Testis (tissue), 3 donors: ENCODE data around the gene OLFML2B. TPM values are rescaled to one million over a fixed set of nuclear protein-coding genes. Genes with fewer than 3 reads are reported as not detected.
A peak's percentile ranks its signal among the peaks of the same experiment; 100 is the strongest.

Experiments used
- DNase-seq: peaks from one replicate; pipeline ENCODE4 v3.0.0-alpha.2; 2019
- H3K27ac ChIP-seq, 2 donors: fragments of 200-600 bp; sonication (generic); one replicate each; pipeline ENCODE4 v1.5.1; 2019
- H3K27me3 ChIP-seq: fragments of 200-600 bp; sonication (generic); one replicate; pipeline ENCODE4 v1.5.1; 2019
- H3K36me3 ChIP-seq: fragments of 200-600 bp; sonication (generic); one replicate; pipeline ENCODE4 v1.5.1; 2017; ENCODE audit warnings: low read depth; ENCODE audit errors: missing control alignments
- H3K4me1 ChIP-seq: fragments of 200-600 bp; sonication (generic); one replicate; pipeline ENCODE4 v1.5.1; 2019
- H3K4me3 ChIP-seq, 2 donors: fragments of 200-600 bp; sonication (generic); one replicate each; pipeline ENCODE4 v1.5.1; 2017 to 2019
- H3K9me3 ChIP-seq: fragments of 200-600 bp; sonication (generic); one replicate; pipeline ENCODE4 v1.5.1; 2017
- CTCF ChIP-seq, 3 experiments: fragments of 450-650 bp in 2 of 3; fragments of 200-600 bp in 1 of 3; sonication (generic) in 1 of 3; IDR thresholded peaks; one replicate each; pipeline ENCODE4 v1.5.1; 2016 to 2019; ENCODE audit warnings: antibody characterized with exemption in 3 of 3, mild to moderate bottlenecking in 2 of 3, moderate library complexity in 1 of 3
- POLR2A ChIP-seq: fragments of 450-650 bp; IDR thresholded peaks from one replicate; pipeline ENCODE4 v1.6.1; 2017; ENCODE audit warnings: antibody characterized with exemption, mild to moderate bottlenecking, moderate library complexity
- WGBS, 2 donors: methylation state at CpG; one replicate each; pipeline ENCODE4 v1.1.5; 2018; 5-methylcytosine and 5-hydroxymethylcytosine counted together
- intact Hi-C: fragments of 100-400 bp; cut with DNase I; formaldehyde crosslinking; loops from one replicate; pipeline ENCODE4 v1.15.1; 2023; ENCODE audit warnings: low total_unique reads
- polyA plus RNA-seq: library from polyadenylated mRNA; stranded (reverse); fragments of 350-450 nt; fragmentation: Illumina TruSeq; extraction: RNeasy Lipid Tissue Mini Kit (QIAGEN cat#74804); gene quantifications from one replicate; pipeline ENCODE4 v1.2.3, GENCODE V29; 2014; ENCODE audit warnings: low read depth, low replicate concordance; ENCODE audit not compliant: insufficient read depth
- total RNA-seq, 2 donors: library from RNA; depleted of rRNA; stranded (reverse); fragments of >200 nt; gene quantifications; one replicate each; pipeline ENCODE4 v1.2.3, GENCODE V29; 2016

The OLFML2B gene
- total and polyA plus RNA-seq, 3 donors from 2014 or later: 31.3 to 57.9 (median 40.4) TPM

- intact Hi-C loops: no loop called here
Observed at GRCh38 chr1:162062542-162063015, 38.9 kb upstream of the OLFML2B start.

GRCh38 chr1:162060314-162060713, 36.6 kb upstream of the OLFML2B start:
- H3K4me3 ChIP-seq: no peak overlapping the region
- TF ChIP-seq POLR2A (no peak), CTCF (IDR thresholded peaks at IDR 0.05) (no peak)
- no peak overlapping the region for H3K27ac ChIP-seq
- H3K4me1 ChIP-seq: no peaks in the 10 kb centered on the region
- H3K36me3 ChIP-seq: no peaks in the 10 kb centered on the region
- no peak for DNase-seq
- H3K27me3 ChIP-seq: no peaks in the 10 kb centered on the region
- intact Hi-C loops: no loop called here
- 96 to 97% methylated on average over 1 of the region's 1 CpG for WGBS, 2 donors
- no peaks in the 10 kb centered on the region for H3K9me3 ChIP-seq

More at GRCh38 chr1:162062542-162063015, 38.9 kb upstream of the OLFML2B start:
- no peak for DNase-seq
- TF ChIP-seq CTCF (IDR thresholded peaks at IDR 0.05): no peak
- no peak for TF ChIP-seq POLR2A
- no peaks in the 10 kb centered on the region for H3K4me1 ChIP-seq
- no peaks in the 10 kb centered on the region for H3K27me3 ChIP-seq
- H3K4me3 ChIP-seq: no peak overlapping the region
- no peaks in the 10 kb centered on the region for H3K36me3 ChIP-seq
- H3K9me3 ChIP-seq: no peaks in the 10 kb centered on the region
- H3K27ac ChIP-seq: no peak overlapping the region
- 41 to 43% methylated on average over 4 of the region's 4 CpGs for WGBS, 2 donors

GRCh38 chr1:162059721-162060120, 36.1 kb upstream of the OLFML2B start:
- no peak overlapping the region for H3K27ac ChIP-seq
- no peak overlapping the region for H3K4me3 ChIP-seq
- no peaks in the 10 kb centered on the region for H3K27me3 ChIP-seq
- TF ChIP-seq POLR2A: no peak
- TF ChIP-seq CTCF (IDR thresholded peaks at IDR 0.05): no peak
- no peaks in the 10 kb centered on the region for H3K36me3 ChIP-seq
- DNase-seq: no peak
- H3K4me1 ChIP-seq: no peaks in the 10 kb centered on the region
- 89 to 91% methylated on average over 3 of the region's 3 CpGs for WGBS, 2 donors
- H3K9me3 ChIP-seq: no peaks in the 10 kb centered on the region
- intact Hi-C loops: loop anchor here (5.0 kb wide), 1 partner anchor 333 kb away; no protein-coding TSS in a partner anchor

GRCh38 chr1:162056579-162056978, 32.9 kb upstream of the OLFML2B start:
- Histone ChIP-seq H3K9me3 (no peaks in the 10 kb centered on the region), H3K4me1 (no peaks in the 10 kb centered on the region), H3K27me3 (no peaks in the 10 kb centered on the region), H3K4me3 (no peak overlapping the region), H3K27ac (no peak overlapping the region), H3K36me3 (no peaks in the 10 kb centered on the region)
- intact Hi-C loops: loop anchor here (5.0 kb wide), 1 partner anchor 336 kb away; no protein-coding TSS in a partner anchor
- DNase-seq: no peak
- 88 to 96% methylated on average over 3 of the region's 3 CpGs for WGBS, 2 donors
- TF ChIP-seq CTCF (IDR thresholded peaks at IDR 0.05) (no peak), POLR2A (no peak)

GRCh38 chr1:162056043-162056442, 32.4 kb upstream of the OLFML2B start:
- Histone ChIP-seq H3K4me3 (no peak overlapping the region), H3K4me1 (no peaks in the 10 kb centered on the region), H3K27ac (no peak overlapping the region), H3K36me3 (no peaks in the 10 kb centered on the region), H3K27me3 (no peaks in the 10 kb centered on the region), H3K9me3 (no peaks in the 10 kb centered on the region)
- DNase-seq: peak; percentile 79
- TF ChIP-seq CTCF (IDR thresholded peaks at IDR 0.05): peak; percentile 62 to 81 (median 79)
- no peak for TF ChIP-seq POLR2A
- intact Hi-C loops: loop anchor here (5.0 kb wide), 1 partner anchor 336 kb away; no protein-coding TSS in a partner anchor
- WGBS, 2 donors: 42 to 55% methylated on average over 3 of the region's 3 CpGs
